GM13976 (cell line): ENCODE measurements around the gene ROBO1.
"Not testable (repeated sequence)": the region's sequence is repeated elsewhere in the genome, so short reads cannot be mapped to it uniquely, and the experiment has no call there.

ENCODE experiments used
- DNase-seq: peaks from one replicate; pipeline ENCODE4 v3.0.0; 2012; ENCODE audit warnings: low spot score
- CTCF ChIP-seq: IDR thresholded peaks from 2 replicates; pipeline ENCODE4 v1.5.1; 2012; ENCODE audit warnings: borderline replicate concordance, mild to moderate bottlenecking; ENCODE audit not compliant: insufficient read depth; ENCODE audit errors: extremely low read depth, missing control alignments, control extremely low read depth
- in situ Hi-C: fragments of 300-500 bp; cut with MboI; formaldehyde crosslinking; loops from one replicate; pipeline ENCODE4 v1.12.0; 2022; ENCODE audit warnings: low sequenced_read_pairs, mixed read lengths, inconsistent platforms; ENCODE audit not compliant: unreplicated experiment

Gene ROBO1

GRCh38 chr3:79808515-79808914, 40.7 kb upstream of the ROBO1 start:
- DNase-seq = no peak
- no peak for TF ChIP-seq CTCF
- in situ Hi-C loops = no loop called here

GRCh38 chr3:79790177-79790576, 22.4 kb upstream of the ROBO1 start:
- in situ Hi-C loops, DNase-seq: not testable (repeated sequence)

- TF ChIP-seq CTCF = no peak
- in situ Hi-C loops = no loop called here
- no peak for DNase-seq
Observed at GRCh38 chr3:79773291-79773690, 5.5 kb upstream of the ROBO1 start.

- DNase-seq = no peak
- no peak for TF ChIP-seq CTCF
- in situ Hi-C loops = no loop called here
Observed at GRCh38 chr3:79769229-79769628, 1.4 kb upstream of the ROBO1 start.

- in situ Hi-C loops = no loop called here
- no peak for TF ChIP-seq CTCF
- no peak for DNase-seq
Observed at GRCh38 chr3:79767194-79767904, 449 bp downstream of the ROBO1 start.

- in situ Hi-C loops = no loop called here
- TF ChIP-seq CTCF = no peak
- no peak for DNase-seq
Observed at GRCh38 chr3:79766496-79767193, 1.2 kb downstream of the ROBO1 start.

GRCh38 chr3:79765911-79766310, 1.9 kb downstream of the ROBO1 start:
- no peak for TF ChIP-seq CTCF
- in situ Hi-C loops = no loop called here
- DNase-seq = no peak
